AG10803 (cell line): ENCODE measurements around the gene NUDT6.
A peak's percentile ranks its signal among the peaks of the same experiment; 100 is the strongest.

Source experiments
- DNase-seq: peaks from one replicate; pipeline ENCODE4 v3.0.0; 2010; ENCODE audit warnings: low read depth
- H3K4me3 ChIP-seq: 2 replicates; pipeline ENCODE4 v1.5.1; 2011; ENCODE audit warnings: mild to moderate bottlenecking, low read length, control low read depth
- CTCF ChIP-seq: conservative IDR thresholded peaks from 2 replicates; pipeline ENCODE4 v1.5.1; 2011; ENCODE audit warnings: mild to moderate bottlenecking, low read length, control low read depth, inconsistent platforms

NUDT6 gene

DNA sequence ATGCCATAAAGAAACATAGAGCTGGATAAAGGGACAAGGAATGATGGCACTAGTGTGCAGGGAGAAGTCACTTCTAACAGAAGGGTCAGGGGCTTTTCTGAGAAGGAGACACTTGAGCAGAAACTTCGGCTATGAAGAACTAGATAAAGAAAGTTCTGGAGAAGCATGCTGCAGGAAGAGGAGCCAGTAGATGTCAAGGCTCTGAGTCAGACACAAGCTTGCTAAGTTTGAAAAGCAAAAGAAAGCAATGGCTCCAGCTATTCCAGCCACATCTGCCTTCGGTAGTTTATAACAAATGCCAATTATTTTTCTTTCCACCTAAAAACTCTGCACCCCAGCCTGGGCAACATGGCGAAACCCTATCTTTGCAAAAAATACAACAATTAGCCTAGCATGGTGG, 7.5 kb downstream of the NUDT6 start:
- peak; percentile 69 for DNase-seq
- TF ChIP-seq CTCF: no peak

GRCh38 chr4:122914292-122914904, 8.0 kb downstream of the NUDT6 start:
- no peak overlapping the region; the same call in 1 of the 2 replicates for H3K4me3 ChIP-seq
- DNase-seq: no peak
- peak; percentile 70 for TF ChIP-seq CTCF

More for the DNA sequence above, 7.5 kb downstream of the NUDT6 start:
- no peak overlapping the region for H3K4me3 ChIP-seq

DNA sequence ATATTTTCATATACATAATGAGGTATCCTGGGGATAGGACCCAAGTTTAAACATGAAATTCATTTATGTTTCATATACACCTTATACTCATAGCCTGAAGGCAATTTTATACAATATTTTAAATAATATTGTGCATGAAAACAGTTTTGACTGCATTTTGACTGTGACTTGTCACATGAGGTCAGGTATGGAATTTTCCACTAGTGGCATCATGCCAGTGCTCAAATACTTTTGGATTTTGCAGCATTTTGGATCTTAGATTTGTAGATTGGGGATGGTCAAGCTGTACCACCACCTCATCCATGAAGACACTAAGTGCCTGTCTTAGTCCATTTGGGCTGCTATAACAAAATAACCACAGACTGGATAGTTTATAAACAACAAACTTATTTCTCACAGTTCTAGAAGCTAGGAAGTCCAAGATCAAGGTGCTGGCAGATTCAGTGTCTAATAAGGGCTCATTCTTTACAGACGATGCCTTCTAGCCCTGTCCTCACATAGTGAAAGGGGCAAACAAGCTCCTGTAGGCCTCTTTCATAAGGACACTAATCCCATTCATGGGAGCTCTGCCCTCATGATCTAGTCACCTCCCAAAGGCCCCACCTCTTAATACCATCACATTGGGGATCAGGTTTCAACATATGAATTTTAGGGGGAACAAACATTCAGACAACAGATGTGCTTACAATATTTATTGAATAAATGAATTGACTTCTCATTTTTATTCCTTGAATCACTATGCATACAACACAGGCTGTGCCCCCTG, 9.4 kb downstream of the NUDT6 start:
- no peak for TF ChIP-seq CTCF
- H3K4me3 ChIP-seq: no peak overlapping the region
- no peak for DNase-seq

DNA sequence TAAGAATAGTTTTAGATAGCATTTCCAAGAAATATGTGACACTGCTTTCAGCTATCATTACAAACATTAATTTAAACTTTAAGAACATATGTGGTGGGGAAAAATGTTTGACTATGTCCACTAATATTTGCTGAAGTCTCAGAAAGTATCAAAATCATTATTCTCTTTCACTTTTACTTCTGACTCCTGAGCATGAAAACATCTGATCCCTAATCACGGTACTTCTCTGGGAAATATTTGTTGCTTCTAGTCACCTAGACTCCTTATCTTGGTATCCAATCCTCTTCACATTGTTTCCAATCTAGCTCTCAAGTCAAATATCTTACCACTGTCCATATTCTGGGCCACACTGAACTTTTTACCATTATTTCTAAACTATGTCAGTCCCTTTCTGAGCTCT, 10.8 kb downstream of the NUDT6 start:
- TF ChIP-seq CTCF: no peak
- no peak for DNase-seq
- no peak overlapping the region for H3K4me3 ChIP-seq

GRCh38 chr4:122909683-122910082, 12.7 kb downstream of the NUDT6 start:
- no peak overlapping the region for H3K4me3 ChIP-seq
- TF ChIP-seq CTCF: no peak

DNA sequence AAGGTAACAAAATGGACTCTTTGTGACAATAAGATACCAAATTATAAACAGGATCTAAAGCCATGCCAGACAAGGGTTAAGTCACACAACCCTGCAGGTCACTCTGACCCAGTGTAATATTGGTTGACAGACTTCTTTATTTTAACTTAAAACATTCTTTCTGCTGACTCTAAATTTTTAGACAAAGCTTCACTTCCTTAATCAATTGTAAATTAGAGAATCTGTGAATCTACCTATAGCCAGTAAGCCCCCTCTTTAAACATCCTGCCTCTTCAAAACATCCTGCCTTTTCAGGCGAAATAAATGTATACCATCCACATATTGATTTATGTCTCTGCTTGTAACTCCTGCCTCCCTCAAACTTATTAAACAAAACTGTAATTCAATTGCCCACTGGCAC, 14.2 kb downstream of the NUDT6 start:
- H3K4me3 ChIP-seq: no peak overlapping the region
- DNase-seq: no peak

More at GRCh38 chr4:122909683-122910082, 12.7 kb downstream of the NUDT6 start:
- DNase-seq: no peak

More for the DNA sequence above, 14.2 kb downstream of the NUDT6 start:
- TF ChIP-seq CTCF: no peak
